Mesendoderm (in vitro differentiated cells): ENCODE results near the gene RELCH.

Source experiments
- DNase-seq: peaks from one replicate; pipeline ENCODE4 v3.0.0; 2013
- H2AK5ac ChIP-seq: 2 replicates; pipeline ENCODE4 v1.6.1; 2013; ENCODE audit warnings: low read length, inconsistent platforms
- H2BK120ac ChIP-seq: 2 replicates; pipeline ENCODE4 v1.6.1; 2013; ENCODE audit warnings: low read depth, mild to moderate bottlenecking, low read length, moderate library complexity, mixed read lengths
- H2BK15ac ChIP-seq: replicated peaks from 2 replicates; pipeline ENCODE4 v1.6.1; 2013; ENCODE audit warnings: low read depth, mild to moderate bottlenecking, moderate library complexity
- H2BK5ac ChIP-seq: 2 replicates; pipeline ENCODE4 v1.6.1; 2013; ENCODE audit warnings: low read length, inconsistent platforms
- H3K18ac ChIP-seq: 2 replicates; pipeline ENCODE4 v1.6.1; 2013; ENCODE audit warnings: mild to moderate bottlenecking, low read length, mixed read lengths
- H3K23ac ChIP-seq: one replicate; pipeline ENCODE4 v1.6.1; 2013; ENCODE audit warnings: low read length
- H3K27ac ChIP-seq: 2 replicates; pipeline ENCODE4 v1.5.1; 2013; ENCODE audit warnings: low read depth, mild to moderate bottlenecking, inconsistent platforms, low read length, moderate library complexity
- H3K27me3 ChIP-seq: 2 replicates; pipeline ENCODE4 v1.6.1; 2013; ENCODE audit warnings: low read length, control low read depth, mild to moderate bottlenecking, inconsistent platforms; ENCODE audit not compliant: insufficient read depth, poor library complexity
- H3K36me3 ChIP-seq: 2 replicates; pipeline ENCODE4 v1.6.1; 2013; ENCODE audit warnings: low read length, inconsistent platforms; ENCODE audit not compliant: control insufficient read depth, insufficient read depth
- H3K4ac ChIP-seq: one replicate; pipeline ENCODE4 v1.6.1; 2013; ENCODE audit warnings: low read depth, mild to moderate bottlenecking, low read length, moderate library complexity
- H3K4me1 ChIP-seq: 2 replicates; pipeline ENCODE4 v1.6.1; 2013; ENCODE audit warnings: low read depth, low read length, inconsistent platforms; ENCODE audit not compliant: control insufficient read depth
- H3K4me2 ChIP-seq: 2 replicates; pipeline ENCODE4 v1.6.1; 2013; ENCODE audit warnings: low read length
- H3K4me3 ChIP-seq: 2 replicates; pipeline ENCODE4 v1.5.1; 2013; ENCODE audit warnings: mild to moderate bottlenecking, low read length
- H3K56ac ChIP-seq: one replicate; pipeline ENCODE4 v1.6.1; 2013; ENCODE audit warnings: low read length
- H3K79me1 ChIP-seq: 2 replicates; pipeline ENCODE4 v1.6.1; 2013; ENCODE audit warnings: low read length, inconsistent platforms
- H3K79me2 ChIP-seq: 2 replicates; pipeline ENCODE4 v1.6.1; 2013; ENCODE audit warnings: mild to moderate bottlenecking, low read length; ENCODE audit not compliant: control insufficient read depth, insufficient read depth
- H3K9ac ChIP-seq: 2 replicates; pipeline ENCODE4 v1.6.1; 2013; ENCODE audit warnings: low read length, inconsistent platforms
- H4K5ac ChIP-seq: one replicate; pipeline ENCODE4 v1.6.1; 2013; ENCODE audit warnings: low read length
- H4K8ac ChIP-seq: one replicate; pipeline ENCODE4 v1.6.1; 2013; ENCODE audit warnings: low read depth, mild to moderate bottlenecking, control low read depth, low read length, moderate library complexity
- WGBS: extraction: QIAGEN DNeasy Blood & Tissue Kit; methylation state at CpG from one replicate; pipeline ENCODE4 v1.1.7; 2013; ENCODE audit warnings: low lambda C conversion rate, missing lambda C conversion rate; ENCODE audit not compliant: insufficient coverage; ENCODE audit errors: extremely low coverage; 5-methylcytosine and 5-hydroxymethylcytosine counted together

The RELCH gene

GRCh38 chr18:62282188-62282629 is 95.2 kb downstream of the RELCH start:
- H3K23ac ChIP-seq = no peak overlapping the region
- no peak overlapping the region for H3K27ac ChIP-seq
- no peaks in the 10 kb centered on the region for H3K79me2 ChIP-seq
- no peak overlapping the region for H3K4me2 ChIP-seq
- H3K9ac ChIP-seq = no peak overlapping the region
- no peak overlapping the region for H3K18ac ChIP-seq
- whole genome bisulfite sequencing = no CpG with 5 or more reads among the region's 2 CpGs
- DNase-seq = no peak
- H4K5ac ChIP-seq = no peak overlapping the region
- H3K56ac ChIP-seq = no peak overlapping the region
- H2BK120ac ChIP-seq = no peak overlapping the region
- no peaks in the 10 kb centered on the region for H3K4me1 ChIP-seq
- H2BK5ac ChIP-seq = no peak overlapping the region
- H3K27me3 ChIP-seq = no peaks in the 10 kb centered on the region
- no peak overlapping the region for H3K4me3 ChIP-seq
- H3K4ac ChIP-seq = no peak overlapping the region
- no peaks in the 10 kb centered on the region for H3K79me1 ChIP-seq
- H4K8ac ChIP-seq = no peak overlapping the region
- no peak overlapping the region for H2AK5ac ChIP-seq
- H3K36me3 ChIP-seq = no peaks in the 10 kb centered on the region
- no peak overlapping the region for H2BK15ac ChIP-seq

- H3K27ac ChIP-seq = no peak overlapping the region
- H3K79me2 ChIP-seq = no peaks in the 10 kb centered on the region
- no peak overlapping the region for H4K8ac ChIP-seq
- H2AK5ac ChIP-seq = no peak overlapping the region
- no peak overlapping the region for H2BK120ac ChIP-seq
- H3K18ac ChIP-seq = no peak overlapping the region
- H3K36me3 ChIP-seq = no peaks in the 10 kb centered on the region
- WGBS = no CpG with 5 or more reads among the region's 3 CpGs
- no peak overlapping the region for H3K9ac ChIP-seq
- no peaks in the 10 kb centered on the region for H3K27me3 ChIP-seq
- H4K5ac ChIP-seq = no peak overlapping the region
- H3K4me2 ChIP-seq = no peak overlapping the region
- H3K79me1 ChIP-seq = no peaks in the 10 kb centered on the region
- no peak overlapping the region for H3K4ac ChIP-seq
- no peak overlapping the region for H2BK15ac ChIP-seq
- no peaks in the 10 kb centered on the region for H3K4me1 ChIP-seq
- no peak overlapping the region for H3K23ac ChIP-seq
- no peak overlapping the region for H3K56ac ChIP-seq
- no peak overlapping the region for H3K4me3 ChIP-seq
- DNase-seq = no peak
- H2BK5ac ChIP-seq = no peak overlapping the region
Observed at GRCh38 chr18:62284637-62285036, 97.6 kb downstream of the RELCH start.

GRCh38 chr18:62285281-62285680 is 98.2 kb downstream of the RELCH start:
- H2BK120ac ChIP-seq = no peak overlapping the region
- no peak overlapping the region for H3K4ac ChIP-seq
- no peaks in the 10 kb centered on the region for H3K36me3 ChIP-seq
- H3K27me3 ChIP-seq = no peaks in the 10 kb centered on the region
- no peaks in the 10 kb centered on the region for H3K79me1 ChIP-seq
- no CpG with 5 or more reads among the region's 6 CpGs for WGBS
- DNase-seq = no peak
- no peak overlapping the region for H3K27ac ChIP-seq
- no peak overlapping the region for H3K18ac ChIP-seq
- H3K4me1 ChIP-seq = no peaks in the 10 kb centered on the region
- H3K4me2 ChIP-seq = no peak overlapping the region
- H3K56ac ChIP-seq = no peak overlapping the region
- H3K79me2 ChIP-seq = no peaks in the 10 kb centered on the region
- H3K9ac ChIP-seq = no peak overlapping the region
- H2BK15ac ChIP-seq = no peak overlapping the region
- H4K8ac ChIP-seq = no peak overlapping the region
- H3K23ac ChIP-seq = no peak overlapping the region
- H2AK5ac ChIP-seq = no peak overlapping the region
- H3K4me3 ChIP-seq = no peak overlapping the region
- no peak overlapping the region for H4K5ac ChIP-seq
- no peak overlapping the region for H2BK5ac ChIP-seq

- H4K8ac ChIP-seq = no peak overlapping the region
- no peak overlapping the region for H3K9ac ChIP-seq
- H4K5ac ChIP-seq = no peak overlapping the region
- no peak overlapping the region for H3K4ac ChIP-seq
- no peaks in the 10 kb centered on the region for H3K4me1 ChIP-seq
- no peak overlapping the region for H2BK120ac ChIP-seq
- H3K79me1 ChIP-seq = no peaks in the 10 kb centered on the region
- no peak overlapping the region for H3K4me3 ChIP-seq
- H3K36me3 ChIP-seq = no peaks in the 10 kb centered on the region
- no peak overlapping the region for H3K23ac ChIP-seq
- H3K56ac ChIP-seq = no peak overlapping the region
- H3K79me2 ChIP-seq = no peaks in the 10 kb centered on the region
- H2BK5ac ChIP-seq = no peak overlapping the region
- no peak overlapping the region for H3K18ac ChIP-seq
- H2AK5ac ChIP-seq = no peak overlapping the region
- DNase-seq = no peak
- no peak overlapping the region for H2BK15ac ChIP-seq
- no peaks in the 10 kb centered on the region for H3K27me3 ChIP-seq
- no peak overlapping the region for H3K4me2 ChIP-seq
- WGBS = no CpG with 5 or more reads among the region's 2 CpGs
- H3K27ac ChIP-seq = no peak overlapping the region
Observed at GRCh38 chr18:62287781-62288664, 101.0 kb downstream of the RELCH start.

GRCh38 chr18:62288665-62289008 is 101.6 kb downstream of the RELCH start:
- Histone ChIP-seq H2BK15ac (no peak overlapping the region), H3K9ac (no peak overlapping the region), H2AK5ac (no peak overlapping the region), H3K4me1 (no peaks in the 10 kb centered on the region), H3K27ac (no peak overlapping the region), H3K79me2 (no peaks in the 10 kb centered on the region), H3K4me3 (no peak overlapping the region), H4K8ac (no peak overlapping the region), H3K23ac (no peak overlapping the region), H4K5ac (no peak overlapping the region), H3K79me1 (no peaks in the 10 kb centered on the region), H3K4me2 (no peak overlapping the region), H3K4ac (no peak overlapping the region), H3K56ac (no peak overlapping the region), H2BK120ac (no peak overlapping the region), H3K27me3 (no peaks in the 10 kb centered on the region), H2BK5ac (no peak overlapping the region), H3K36me3 (no peaks in the 10 kb centered on the region), H3K18ac (no peak overlapping the region)
- no peak for DNase-seq
- no CpG with 5 or more reads among the region's 2 CpGs for WGBS

- no peak overlapping the region for H2BK15ac ChIP-seq
- H3K4ac ChIP-seq = no peak overlapping the region
- H4K8ac ChIP-seq = no peak overlapping the region
- H4K5ac ChIP-seq = no peak overlapping the region
- no peaks in the 10 kb centered on the region for H3K4me1 ChIP-seq
- H2BK5ac ChIP-seq = no peak overlapping the region
- H2BK120ac ChIP-seq = no peak overlapping the region
- no peak overlapping the region for H3K9ac ChIP-seq
- H3K56ac ChIP-seq = no peak overlapping the region
- no peaks in the 10 kb centered on the region for H3K79me1 ChIP-seq
- no peaks in the 10 kb centered on the region for H3K36me3 ChIP-seq
- H3K4me3 ChIP-seq = no peak overlapping the region
- H3K27me3 ChIP-seq = no peaks in the 10 kb centered on the region
- H2AK5ac ChIP-seq = no peak overlapping the region
- WGBS = 100% methylated on average over 1 of the region's 2 CpGs
- no peak overlapping the region for H3K18ac ChIP-seq
- no peak overlapping the region for H3K27ac ChIP-seq
- H3K4me2 ChIP-seq = no peak overlapping the region
- no peak for DNase-seq
- H3K23ac ChIP-seq = no peak overlapping the region
- no peaks in the 10 kb centered on the region for H3K79me2 ChIP-seq
Observed at GRCh38 chr18:62289047-62289446, 102.0 kb downstream of the RELCH start.
